NT2/D1 (cell line): ENCODE results near the gene ATG10.

ENCODE experiments used
- SUZ12 ChIP-seq: IDR thresholded peaks from 2 replicates; pipeline ENCODE4 v1.6.1; 2011; ENCODE audit not compliant: insufficient read length, insufficient read depth; ENCODE audit errors: extremely low read depth
- ZNF274 ChIP-seq: IDR thresholded peaks from 2 replicates; pipeline ENCODE4 v1.6.1; 2011; ENCODE audit warnings: mild to moderate bottlenecking, low read depth, low read length

- TF ChIP-seq SUZ12 (no peak), ZNF274 (no peak)
These were observed 1.9 kb upstream of the ATG10 start for GRCh38 chr5:81969912-81970311.
